H1 (cell line): Measurements from ENCODE around the gene IZUMO2. TPM values are rescaled to one million over a fixed set of nuclear protein-coding genes. Genes with fewer than 3 reads are reported as not detected.

Experiments used
- CTCF ChIA-PET: fragments of 300-600 bp; sonication (Branson Sonifier 250); formaldehyde crosslinking; loops from one replicate; lab custom pipeline; 2021; ENCODE audit not compliant: partially characterized antibody; lab: Charles Lee
- POLR2A ChIA-PET: fragments of 300-600 bp; sonication (Branson Sonifier 250); formaldehyde crosslinking; loops from one replicate; lab custom pipeline; 2021; ENCODE audit warnings: inconsistent platforms; ENCODE audit not compliant: partially characterized antibody; lab: Charles Lee
- DNase-seq, 2 experiments: peaks; one replicate each; pipeline versions ENCODE4 v3.0.0 to v3.0.0-alpha.2; 2010 to 2022; ENCODE audit warnings: low spot score in 2 of 2, low read depth in 1 of 2, mixed read lengths in 1 of 2
- FAIRE-seq: peaks from 2 replicates; lab custom pipeline; 2011; peaks lifted over from hg19 to GRCh38; lab: Jason Lieb, UNC
- H2AFZ ChIP-seq: 2 replicates; pipeline ENCODE4 v1.8.1; 2012; ENCODE audit warnings: low read length, inconsistent platforms
- H2AK5ac ChIP-seq: 2 replicates; pipeline ENCODE4 v1.6.1; 2013; ENCODE audit warnings: low read depth, low read length
- H2BK120ac ChIP-seq: replicated peaks from 2 replicates; pipeline ENCODE3; 2013; ENCODE audit warnings: low read depth, low read length, inconsistent platforms
- H2BK12ac ChIP-seq: 2 replicates; pipeline ENCODE4 v1.6.1; 2013; ENCODE audit warnings: low read depth, low read length
- H2BK15ac ChIP-seq: 2 replicates; pipeline ENCODE4 v1.6.1; 2013; ENCODE audit warnings: low read length
- H2BK20ac ChIP-seq: 2 replicates; pipeline ENCODE4 v1.6.1; 2013; ENCODE audit warnings: low read length
- H2BK5ac ChIP-seq: 2 replicates; pipeline ENCODE4 v1.6.1; 2013; ENCODE audit warnings: low read depth, low read length
- H3K14ac ChIP-seq: 2 replicates; pipeline ENCODE4 v1.6.1; 2013; ENCODE audit warnings: inconsistent platforms; ENCODE audit not compliant: insufficient read length
- H3K18ac ChIP-seq: 2 replicates; pipeline ENCODE4 v1.6.1; 2013; ENCODE audit warnings: low read length; ENCODE audit errors: extremely low read depth
- H3K23ac ChIP-seq: 2 replicates; pipeline ENCODE4 v1.6.1; 2013; ENCODE audit warnings: inconsistent platforms; ENCODE audit not compliant: insufficient read length
- H3K23me2 ChIP-seq: 2 replicates; pipeline ENCODE4 v1.6.1; 2013; ENCODE audit warnings: low read depth, low read length
- H3K27ac ChIP-seq: 2 replicates; pipeline ENCODE4 v1.6.1; 2011; ENCODE audit warnings: low read depth, low read length, inconsistent platforms
- H3K27me3 ChIP-seq, 4 experiments: replicated peaks in 1 of 4; 1 replicate in 1 of 4; 2 replicates in 3 of 4; pipeline versions ENCODE4 v1.6.1 to v1.8.1; 2011 to 2013; ENCODE audit warnings: low read length in 3 of 4, mild to moderate bottlenecking in 3 of 4, inconsistent platforms in 2 of 4, mixed read lengths in 2 of 4, moderate library complexity in 1 of 4; ENCODE audit not compliant: control insufficient read depth in 3 of 4, insufficient read depth in 3 of 4; ENCODE audit errors: extremely low read depth in 1 of 4
- H3K36me3 ChIP-seq, 4 experiments: 2 replicates each; pipeline versions ENCODE4 v1.6.1 to v1.8.1; 2011 to 2013; ENCODE audit warnings: mild to moderate bottlenecking in 4 of 4, low read length in 3 of 4, moderate library complexity in 2 of 4, control low read depth in 1 of 4, inconsistent platforms in 1 of 4; ENCODE audit not compliant: insufficient read depth in 4 of 4, control insufficient read depth in 2 of 4
- H3K4ac ChIP-seq: replicated peaks from 2 replicates; pipeline ENCODE3; 2013; ENCODE audit warnings: low read length, low read depth, mixed read lengths, inconsistent platforms; ENCODE audit not compliant: insufficient read length
- H3K4me1 ChIP-seq, 4 experiments: replicated peaks in 1 of 4; 1 replicate in 1 of 4; 2 replicates in 3 of 4; pipeline versions ENCODE4 v1.6.1 to v1.8.1; 2011 to 2013; ENCODE audit warnings: low read length in 3 of 4, inconsistent platforms in 2 of 4, mixed read lengths in 1 of 4; ENCODE audit not compliant: insufficient read depth in 4 of 4, control insufficient read depth in 3 of 4
- H3K4me2 ChIP-seq, 2 experiments: 2 replicates each; pipeline versions ENCODE4 v1.6.1 to v1.8.1; 2011 to 2013; ENCODE audit warnings: low read depth in 2 of 2, low read length in 2 of 2, control low read depth in 1 of 2, inconsistent platforms in 1 of 2, mild to moderate bottlenecking in 1 of 2; ENCODE audit not compliant: insufficient read depth in 1 of 2
- H3K4me3 ChIP-seq, 4 experiments: fragments of 200-600, 300-600 bp in 1 of 4; sonication (generic), shearing (Covaris generic), sonication (Bioruptor Twin) in 1 of 4; 2 replicates each; pipeline versions ENCODE4 v1.5.1 to v1.8.1; 2011 to 2016; ENCODE audit warnings: low read length in 4 of 4, low read depth in 3 of 4, control low read depth in 2 of 4, inconsistent platforms in 2 of 4, mild to moderate bottlenecking in 2 of 4, mixed read lengths in 1 of 4, moderate library complexity in 1 of 4; ENCODE audit not compliant: insufficient read depth in 2 of 4; ENCODE audit errors: extremely low read depth in 1 of 4
- H3K56ac ChIP-seq: replicated peaks from 2 replicates; pipeline ENCODE3; 2013; ENCODE audit warnings: low read depth, mild to moderate bottlenecking, mixed read lengths, low read length, inconsistent platforms; ENCODE audit not compliant: insufficient read length
- H3K79me1 ChIP-seq: 2 replicates; pipeline ENCODE4 v1.6.1; 2013; ENCODE audit warnings: low read depth, low read length, control low read depth
- H3K79me2 ChIP-seq, 2 experiments: 2 replicates each; pipeline versions ENCODE4 v1.6.1 to v1.8.1; 2012 to 2013; ENCODE audit warnings: low read length in 2 of 2, mild to moderate bottlenecking in 2 of 2, inconsistent platforms in 1 of 2; ENCODE audit not compliant: insufficient read depth in 2 of 2, control insufficient read depth in 1 of 2
- H3K9ac ChIP-seq, 4 experiments: replicated peaks in 1 of 4; 1 replicate in 1 of 4; 2 replicates in 3 of 4; pipeline versions ENCODE4 v1.6.1 to v1.8.1; 2011 to 2013; ENCODE audit warnings: low read depth in 3 of 4, low read length in 3 of 4, control low read depth in 2 of 4, mild to moderate bottlenecking in 2 of 4, moderate library complexity in 2 of 4, inconsistent platforms in 1 of 4; ENCODE audit errors: extremely low read depth in 1 of 4
- H3K9me3 ChIP-seq, 2 experiments: 2 replicates each; pipeline versions ENCODE4 v1.6.1 to v1.8.1; 2012 to 2013; ENCODE audit warnings: mild to moderate bottlenecking in 2 of 2, moderate library complexity in 2 of 2, control low read depth in 1 of 2, inconsistent platforms in 1 of 2, low read depth in 1 of 2, low read length in 1 of 2, mixed read lengths in 1 of 2; ENCODE audit not compliant: insufficient read depth in 2 of 2
- H4K20me1 ChIP-seq, 2 experiments: replicated peaks in 1 of 2; 2 replicates each; pipeline versions ENCODE3 to v1.8.1; 2011 to 2013; ENCODE audit warnings: inconsistent platforms in 2 of 2, low read length in 2 of 2, mild to moderate bottlenecking in 1 of 2; ENCODE audit not compliant: insufficient read depth in 2 of 2, control insufficient read depth in 1 of 2
- H4K5ac ChIP-seq: 2 replicates; pipeline ENCODE4 v1.6.1; 2013; ENCODE audit warnings: low read length, low read depth, mixed read lengths, inconsistent platforms; ENCODE audit not compliant: insufficient read length
- H4K8ac ChIP-seq: 2 replicates; pipeline ENCODE4 v1.8.0; 2013; ENCODE audit warnings: mild to moderate bottlenecking, moderate library complexity, low read length, inconsistent platforms; ENCODE audit not compliant: insufficient read depth; ENCODE audit errors: extremely low read depth
- H4K91ac ChIP-seq: replicated peaks from 2 replicates; pipeline ENCODE3; 2013; ENCODE audit warnings: low read length, mixed read lengths, inconsistent platforms; ENCODE audit not compliant: insufficient read length
- CBX5 ChIP-seq: fragments of 300-800, 300-1000 bp; sonication (generic); IDR thresholded peaks from 2 replicates; pipeline ENCODE4 v1.7.1; 2016; ENCODE audit warnings: antibody characterized with exemption, low read length, low read depth
- CHD1 ChIP-seq: IDR thresholded peaks from 2 replicates; pipeline ENCODE4 v1.6.1; 2012; ENCODE audit warnings: low read depth, low read length, improper control_type of control experiment
- CHD2 ChIP-seq: IDR thresholded peaks from 2 replicates; pipeline ENCODE4 v1.6.1; 2012; ENCODE audit warnings: low read length, improper control_type of control experiment
- CTCF ChIP-seq, 3 experiments: IDR thresholded peaks; 1 replicate in 2 of 3; 2 replicates in 1 of 3; pipeline versions ENCODE4 v1.5.1 to v1.6.1; 2011; ENCODE audit warnings: low read length in 3 of 3, mild to moderate bottlenecking in 3 of 3, inconsistent platforms in 2 of 3, low read depth in 1 of 3, moderate library complexity in 1 of 3; ENCODE audit not compliant: insufficient read depth in 1 of 3; ENCODE audit errors: control extremely low read depth in 1 of 3
- EP300 ChIP-seq, 2 experiments: IDR thresholded peaks; 1 replicate in 1 of 2; 2 replicates in 1 of 2; pipeline ENCODE4 v1.6.1; 2011 to 2012; ENCODE audit warnings: low read depth in 2 of 2, low read length in 2 of 2, mild to moderate bottlenecking in 2 of 2, borderline replicate concordance in 1 of 2, inconsistent platforms in 1 of 2, moderate library complexity in 1 of 2
- EZH2 ChIP-seq: fragments of 200-600 bp; sonication (generic); IDR thresholded peaks from 2 replicates; pipeline ENCODE4 v1.7.1; 2012; ENCODE audit warnings: low read depth, mild to moderate bottlenecking, moderate library complexity, low read length, inconsistent platforms; ENCODE audit not compliant: severe bottlenecking
- KDM4A ChIP-seq: IDR thresholded peaks from one replicate; pipeline ENCODE4 v1.7.1; 2012; ENCODE audit warnings: low read depth, mild to moderate bottlenecking, moderate library complexity, low read length, inconsistent platforms; ENCODE audit not compliant: severe bottlenecking
- KDM5A ChIP-seq: fragments of 200-600 bp; IDR thresholded peaks from 2 replicates; pipeline ENCODE4 v1.7.1; 2012; ENCODE audit warnings: mild to moderate bottlenecking, low read length, inconsistent platforms, mixed read lengths
- MAFK ChIP-seq: IDR thresholded peaks from 2 replicates; pipeline ENCODE4 v1.6.1; 2012; ENCODE audit warnings: low read depth, mild to moderate bottlenecking, improper control_type of control experiment, low read length
- RXRA ChIP-seq: IDR thresholded peaks from 2 replicates; pipeline ENCODE4 v1.6.1; 2011; ENCODE audit warnings: low read depth, mild to moderate bottlenecking, low read length, moderate library complexity; ENCODE audit not compliant: insufficient read depth
- SRF ChIP-seq: IDR thresholded peaks from 2 replicates; pipeline ENCODE4 v1.6.1; 2011; ENCODE audit warnings: mild to moderate bottlenecking, low read depth, low read length, moderate library complexity
- TAF1 ChIP-seq: IDR thresholded peaks from 2 replicates; pipeline ENCODE4 v1.6.1; 2011; ENCODE audit warnings: mild to moderate bottlenecking, low read depth, low read length
- WGBS, 2 experiments: shearing (Covaris generic) in 1 of 2; methylation state at CpG; one replicate each; pipeline versions ENCODE4 v1.1.6 to v1.1.7; 2013 to 2015; ENCODE audit warnings: low lambda C conversion rate in 2 of 2, mixed read lengths in 2 of 2, inconsistent platforms in 1 of 2, low coverage in 1 of 2, missing lambda C conversion rate in 1 of 2; ENCODE audit not compliant: insufficient replicate concordance in 2 of 2, insufficient coverage in 1 of 2, insufficient read length in 1 of 2; ENCODE audit errors: extremely low coverage in 1 of 2, missing lambda C conversion rate in 1 of 2; 5-methylcytosine and 5-hydroxymethylcytosine counted together
- polyA plus RNA-seq, 7 experiments: library from polyadenylated mRNA; depleted of rRNA in 3 of 7; stranded (reverse) in 5 of 7; unstranded in 2 of 7; fragments of >200 nt in 5 of 7; fragments of 200-250 nt in 2 of 7; gene quantifications; 1 replicate in 5 of 7; 2 replicates in 1 of 7; 4 replicates in 1 of 7; pipeline versions ENCODE4 v1.2.1 to v1.2.3, GENCODE V29; 2011 to 2013; ENCODE audit warnings: missing spikeins in 2 of 7, mixed read lengths in 2 of 7
- total RNA-seq: library from RNA; stranded (reverse); fragmentation: NEBNext Ultra II Directional; extraction: Animal tissue kit (Norgen Biotek cat#: 25700); gene quantifications from 2 replicates; pipeline ENCODE4 v1.2.1, GENCODE V29; 2021

The IZUMO2 gene
- total and polyA plus RNA-seq, 2 of the 8 experiments (the other 6 are each of a cell fraction or from before 2014, with no cell fraction given) = 1.7 to 1.9 TPM

- no peaks in the 10 kb centered on the region for H3K27me3 ChIP-seq
- H3K18ac ChIP-seq = no peak overlapping the region
- H4K91ac ChIP-seq = no peak overlapping the region
- H3K4me2 ChIP-seq = no peak overlapping the region
- H3K23ac ChIP-seq = no peak overlapping the region
- no peak overlapping the region for H2BK20ac ChIP-seq
- ChIA-PET POLR2A (interaction anchor here (1.0 kb wide), 1 partner anchor 9 kb away, joined by 3 read pairs; the partner anchor contains the start of gene IZUMO2), CTCF (interaction anchor here (0.6 to 1.4 kb wide), 4 partner anchors 23 to 84 kb away, joined by 3 to 4 read pairs (median 4); no protein-coding TSS in a partner anchor)
- H3K14ac ChIP-seq = no peak overlapping the region
- no peak overlapping the region for H3K27ac ChIP-seq
- H3K23me2 ChIP-seq = no peaks in the 10 kb centered on the region
- no peaks in the 10 kb centered on the region for H3K79me2 ChIP-seq
- WGBS, 2 experiments = 92% methylated on average over 5 of the region's 5 CpGs; no CpG with 5 or more reads in 1 of the 2 experiments
- no peak overlapping the region for H2BK15ac ChIP-seq
- DNase-seq (no peak), FAIRE-seq (no peak)
- H4K5ac ChIP-seq = no peak overlapping the region
- no peaks in the 10 kb centered on the region for H3K4me1 ChIP-seq
- H3K56ac ChIP-seq = no peak overlapping the region
- H3K4me3 ChIP-seq = no peak overlapping the region
- no peak overlapping the region for H2BK120ac ChIP-seq
- H2BK5ac ChIP-seq = no peak overlapping the region
- H3K79me1 ChIP-seq = no peaks in the 10 kb centered on the region
- no peak overlapping the region for H2AFZ ChIP-seq
- no peak overlapping the region for H3K9ac ChIP-seq
- no peak overlapping the region for H2AK5ac ChIP-seq
- no peak overlapping the region for H2BK12ac ChIP-seq
- no peak overlapping the region for H3K4ac ChIP-seq
- H4K20me1 ChIP-seq = no peaks in the 10 kb centered on the region
- H3K9me3 ChIP-seq = peaks cover 3 to 16% of the 10 kb centered on the region in 2 experiments; a peak in 2 of 4 replicates
- H4K8ac ChIP-seq = no peak overlapping the region
- no peaks in the 10 kb centered on the region for H3K36me3 ChIP-seq
- TF ChIP-seq KDM5A (no peak), EP300 (IDR thresholded peaks at IDR 0.05; ENCODE audit: borderline replicate concordance in 1 of 2, low read depth in 2 of 2, low read length in 2 of 2) (no peak), MAFK (no peak), KDM4A (no peak), EZH2 (no peak), CHD2 (no peak), RXRA (no peak), CBX5 (no peak), CHD1 (no peak), TAF1 (no peak), SRF (no peak), CTCF (IDR thresholded peaks at IDR 0.05; ENCODE audit: control extremely low read depth in 1 of 3, insufficient read depth in 1 of 3, low read depth in 1 of 3, low read length in 3 of 3) (no peak)
These were observed 8.7 kb upstream of the IZUMO2 start for GRCh38 chr19:50171752-50172151.
